ENCODE results near the gene RHOT2.

The RHOT2 gene

GRCh38 chr16:671353-672131 is 3.6 kb downstream of the RHOT2 start:
- no peak for DNase-seq

GRCh38 chr16:672371-672770 is 4.4 kb downstream of the RHOT2 start:
- no peak for DNase-seq

- no peak for DNase-seq
These were observed 4.9 kb downstream of the RHOT2 start for GRCh38 chr16:672851-673250.

GRCh38 chr16:673399-673991 is 5.6 kb downstream of the RHOT2 start:
- no peak for DNase-seq

GRCh38 chr16:674214-674881 is 6.4 kb downstream of the RHOT2 start:
- DNase-seq: no peak

- DNase-seq: no peak
These were observed 7.3 kb downstream of the RHOT2 start, which contains the start of gene RHBDL1 for GRCh38 chr16:674968-675883. Gene RHBDL1, plus strand, starts transcription at chr16:675671. Its CDS starts 120 bp downstream, at chr16:675791.

GRCh38 chr16:675884-676564 is 8.1 kb downstream of the RHOT2 start:
- DNase-seq: no peak

- DNase-seq: no peak
These were observed 8.6 kb downstream of the RHOT2 start for GRCh38 chr16:676565-676902.

GRCh38 chr16:676913-677312 is 9.0 kb downstream of the RHOT2 start:
- no peak for DNase-seq

- DNase-seq: no peak
These were observed 9.6 kb downstream of the RHOT2 start for GRCh38 chr16:677316-678190.

- DNase-seq: no peak
These were observed 10.4 kb downstream of the RHOT2 start for GRCh38 chr16:678209-678857.

- no peak for DNase-seq
These were observed 11.2 kb downstream of the RHOT2 start for GRCh38 chr16:678858-679813.

- DNase-seq: peak; percentile 73
These were observed 12.1 kb downstream of the RHOT2 start, which contains the start of gene STUB1 for GRCh38 chr16:679814-680624. Gene STUB1, plus strand, starts transcription at chr16:680410. Its CDS starts 116 bp downstream, at chr16:680526.

- DNase-seq: no peak
These were observed 12.7 kb downstream of the RHOT2 start for GRCh38 chr16:680625-680945.

GRCh38 chr16:680967-681745 is 13.2 kb downstream of the RHOT2 start:
- peak; percentile 21 for DNase-seq

- no peak for DNase-seq
These were observed 14.0 kb downstream of the RHOT2 start for GRCh38 chr16:681746-682427.
